H1 (cell line): ENCODE results near the gene PLAAT2.

Experiments
- CTCF ChIP-seq, 3 experiments: IDR thresholded peaks; 1 replicate in 2 of 3; 2 replicates in 1 of 3; pipeline versions ENCODE4 v1.5.1 to v1.6.1; 2011; ENCODE audit warnings: low read length in 3 of 3, mild to moderate bottlenecking in 3 of 3, inconsistent platforms in 2 of 3, low read depth in 1 of 3, moderate library complexity in 1 of 3; ENCODE audit not compliant: insufficient read depth in 1 of 3; ENCODE audit errors: control extremely low read depth in 1 of 3
- HDAC2 ChIP-seq, 2 experiments: fragments of 300-600 bp in 1 of 2; sonication (generic) in 1 of 2; IDR thresholded peaks; 2 replicates each; pipeline ENCODE4 v1.6.1; 2011 to 2012; ENCODE audit warnings: low read depth in 2 of 2, low read length in 2 of 2, mild to moderate bottlenecking in 2 of 2, moderate library complexity in 2 of 2, borderline replicate concordance in 1 of 2, inconsistent platforms in 1 of 2
- POLR2A ChIP-seq, 2 experiments: IDR thresholded peaks; 1 replicate in 1 of 2; 2 replicates in 1 of 2; pipeline ENCODE4 v1.6.1; 2011; ENCODE audit warnings: low read depth in 2 of 2, low read length in 2 of 2, mild to moderate bottlenecking in 2 of 2; ENCODE audit errors: control extremely low read depth in 1 of 2
- RAD21 ChIP-seq, 2 experiments: IDR thresholded peaks in 1 of 2; conservative IDR thresholded peaks in 1 of 2; 2 replicates each; pipeline ENCODE4 v1.6.1; 2011; ENCODE audit warnings: low read depth in 2 of 2, low read length in 2 of 2, improper control_type of control experiment in 1 of 2, inconsistent platforms in 1 of 2, mild to moderate bottlenecking in 1 of 2, moderate library complexity in 1 of 2
- SUZ12 ChIP-seq: fragments of 200-600 bp; sonication (generic); IDR thresholded peaks from 2 replicates; pipeline ENCODE4 v1.6.1; 2012; ENCODE audit warnings: mild to moderate bottlenecking, inconsistent platforms, low read length, moderate library complexity, mixed read lengths

- TF ChIP-seq POLR2A (IDR thresholded peaks at IDR 0.05; ENCODE audit: control extremely low read depth in 1 of 2, low read depth in 2 of 2, low read length in 2 of 2) (no peak), HDAC2 (IDR thresholded peaks at IDR 0.05; ENCODE audit: borderline replicate concordance in 1 of 2, low read depth in 2 of 2, low read length in 2 of 2) (no peak), CTCF (IDR thresholded peaks at IDR 0.05; ENCODE audit: control extremely low read depth in 1 of 3, insufficient read depth in 1 of 3, low read depth in 1 of 3, low read length in 3 of 3) (no peak), RAD21 (IDR thresholded peaks at IDR 0.05 in 1 of 2, conservative IDR thresholded peaks at IDR 0.05 in 1 of 2; ENCODE audit: low read depth in 2 of 2, low read length in 2 of 2) (no peak), SUZ12 (no peak)
Measured at GRCh38 chr11:63567044-63567840, 4.1 kb upstream of the PLAAT2 start.
